GM18907 (cell line): Measurements from ENCODE around the gene ANGPTL4.
"Not testable (repeated sequence)": the region's sequence is repeated elsewhere in the genome, so short reads cannot be mapped to it uniquely, and the experiment has no call there.

Experiments
- ATAC-seq: cut with Tn5 transposase; IDR thresholded peaks from one replicate; pipeline ENCODE4 v1.9.1; 2021; ENCODE audit warnings: mild to moderate bottlenecking, moderate library complexity; ENCODE audit not compliant: unreplicated experiment

ANGPTL4 gene

DNA sequence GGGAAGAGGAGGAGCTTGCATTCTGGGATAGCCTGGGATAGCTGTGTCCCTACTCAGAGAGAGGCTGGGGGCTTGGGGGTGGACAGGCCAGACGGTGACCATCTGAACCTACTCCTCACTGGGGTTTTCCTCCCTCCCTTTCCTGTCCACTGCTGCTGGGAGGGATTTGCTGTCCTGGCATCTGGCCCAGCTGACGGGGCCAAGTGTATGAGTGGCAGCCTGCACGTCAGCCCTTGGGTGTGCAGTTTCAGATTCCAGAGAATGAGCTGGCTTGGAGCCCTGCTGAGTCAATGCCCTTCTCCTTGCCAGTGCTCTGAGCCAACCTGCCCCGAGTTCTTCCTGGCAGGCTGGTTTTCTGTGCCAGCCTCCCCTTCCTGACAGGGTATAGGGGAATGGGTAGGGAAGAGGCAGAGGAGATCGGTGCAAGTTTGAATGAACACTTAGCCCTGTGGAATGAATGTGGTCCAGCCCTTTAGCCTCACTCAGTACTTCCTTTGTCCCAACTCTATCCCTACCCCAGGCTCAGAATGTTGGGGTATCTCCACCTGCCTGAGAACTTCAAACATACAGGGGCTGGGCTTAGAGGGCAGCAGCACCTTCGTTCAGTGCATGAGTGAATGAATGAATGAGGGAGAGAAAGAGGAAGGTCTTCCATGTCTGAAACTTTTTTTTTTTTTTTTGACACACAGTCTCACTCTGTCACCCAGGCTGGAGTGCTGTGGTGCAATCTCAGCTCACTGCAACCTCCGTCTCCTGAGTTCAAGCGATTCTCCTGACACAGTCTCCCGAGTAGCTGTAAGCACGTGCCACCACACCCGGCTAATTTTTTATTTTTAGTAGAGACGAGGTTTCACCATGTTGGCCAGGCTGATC is 1.8 kb upstream of the ANGPTL4 start:
- no peak for ATAC-seq

DNA sequence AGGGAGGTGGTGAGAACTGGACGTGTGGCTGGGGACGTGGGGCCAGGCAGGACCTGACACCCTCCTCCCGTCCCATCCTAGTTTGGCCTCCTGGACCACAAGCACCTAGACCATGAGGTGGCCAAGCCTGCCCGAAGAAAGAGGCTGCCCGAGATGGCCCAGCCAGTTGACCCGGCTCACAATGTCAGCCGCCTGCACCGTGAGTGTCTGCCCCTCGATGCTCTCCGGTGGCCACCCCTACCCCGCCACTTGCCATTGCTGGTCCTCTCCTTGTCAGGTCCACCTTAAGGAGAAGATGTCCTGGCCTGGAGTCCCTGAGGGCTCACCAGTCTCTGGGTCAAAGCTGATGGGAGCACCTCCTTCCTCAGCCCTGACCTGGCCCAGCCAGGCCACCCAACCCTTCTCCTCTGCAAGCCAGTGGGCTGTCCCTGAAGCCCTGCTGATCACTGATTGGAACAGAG is 2.2 kb downstream of the ANGPTL4 start:
- no peak for ATAC-seq

DNA sequence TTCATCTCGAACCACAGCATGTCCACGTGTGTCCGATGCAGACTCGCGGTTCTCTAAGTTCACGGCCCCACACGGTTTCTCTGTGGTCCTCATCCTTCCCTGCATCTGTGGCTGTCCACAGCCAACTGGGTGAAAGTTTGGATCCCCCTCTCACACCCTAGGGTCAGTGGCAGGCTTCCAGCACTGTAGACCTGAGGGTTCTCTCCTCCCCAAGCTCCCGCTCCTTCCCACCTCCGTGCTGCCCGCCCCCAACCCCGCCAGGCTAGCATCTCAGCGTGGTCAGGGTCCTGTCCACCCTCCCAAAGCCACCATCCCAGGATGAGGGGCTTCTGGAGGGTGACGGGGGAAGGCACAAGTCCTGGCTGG is 3.0 kb downstream of the ANGPTL4 start:
- no peak for ATAC-seq

DNA sequence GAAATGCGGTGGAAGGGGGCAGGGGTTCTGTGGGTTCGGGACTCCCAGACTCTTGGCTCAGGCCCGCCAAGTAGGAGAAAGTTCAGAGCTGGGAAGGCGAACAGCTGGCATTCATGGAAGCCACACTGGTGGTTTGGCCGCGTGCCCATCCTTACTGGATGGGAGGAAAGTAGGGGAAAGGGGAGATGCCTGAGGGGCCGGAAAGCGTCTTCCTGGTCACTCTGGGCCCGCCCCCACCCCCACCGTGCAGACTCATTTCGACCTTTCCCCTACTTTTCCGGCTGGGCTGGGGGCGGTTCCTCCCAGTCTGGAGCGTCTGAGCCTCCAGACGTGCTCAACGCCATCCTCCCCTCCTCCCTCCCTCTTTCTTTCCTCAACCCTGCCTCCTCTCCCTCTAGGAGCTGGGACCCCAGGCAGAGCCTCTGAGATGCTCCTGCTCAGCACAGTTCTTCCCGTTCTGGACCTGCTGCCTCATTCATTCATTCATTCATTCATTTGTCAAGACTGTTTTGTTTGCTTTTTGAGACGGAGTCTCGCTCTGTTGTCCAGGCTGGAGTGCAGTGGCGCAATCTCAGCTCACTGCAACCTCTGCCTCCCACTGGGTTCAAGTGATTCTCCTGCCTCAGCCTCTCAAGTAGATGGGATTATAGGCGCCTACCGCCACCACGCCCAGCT is 3.5 kb downstream of the ANGPTL4 start:
- no peak for ATAC-seq

DNA sequence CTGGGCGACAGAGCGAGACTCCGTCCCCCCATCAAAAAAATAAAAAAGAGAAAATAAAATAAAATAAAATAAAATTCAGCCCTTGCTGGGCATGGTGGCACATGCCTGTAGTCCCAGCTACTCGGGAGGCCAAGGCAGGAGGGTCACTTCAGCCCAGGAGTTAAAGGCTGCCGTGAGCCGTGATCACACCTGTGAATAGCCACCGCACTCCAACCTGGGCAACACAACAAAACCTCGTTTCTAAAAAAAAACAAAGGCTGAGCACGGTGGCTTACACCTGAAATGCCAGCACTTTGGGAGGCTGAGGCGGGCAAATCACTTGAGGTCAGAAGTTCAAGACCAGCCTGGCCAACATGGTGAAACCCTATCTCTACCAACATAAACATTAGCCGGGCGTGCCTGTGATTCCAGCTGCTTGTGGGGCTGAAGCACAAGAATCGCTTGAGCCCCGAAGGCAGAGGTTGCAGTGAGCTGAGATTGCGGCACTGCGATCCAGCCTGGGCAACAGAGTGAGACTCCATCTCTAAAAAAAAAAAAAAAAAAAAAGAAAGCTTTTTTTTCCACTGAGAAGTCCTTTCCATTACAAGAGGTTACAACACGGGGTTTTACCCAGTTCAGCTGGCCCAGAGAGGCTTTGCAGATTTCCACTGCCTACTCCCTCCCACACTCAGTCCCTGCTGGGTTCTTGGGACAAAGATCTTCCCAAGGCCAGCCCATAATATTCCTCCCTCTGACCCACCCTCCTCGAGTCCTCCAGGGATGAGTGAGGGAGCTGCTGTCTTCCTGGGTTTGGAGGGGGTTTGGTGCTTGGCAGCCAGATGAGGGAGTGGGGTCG is 6.4 kb downstream of the ANGPTL4 start:
- no peak for ATAC-seq

DNA sequence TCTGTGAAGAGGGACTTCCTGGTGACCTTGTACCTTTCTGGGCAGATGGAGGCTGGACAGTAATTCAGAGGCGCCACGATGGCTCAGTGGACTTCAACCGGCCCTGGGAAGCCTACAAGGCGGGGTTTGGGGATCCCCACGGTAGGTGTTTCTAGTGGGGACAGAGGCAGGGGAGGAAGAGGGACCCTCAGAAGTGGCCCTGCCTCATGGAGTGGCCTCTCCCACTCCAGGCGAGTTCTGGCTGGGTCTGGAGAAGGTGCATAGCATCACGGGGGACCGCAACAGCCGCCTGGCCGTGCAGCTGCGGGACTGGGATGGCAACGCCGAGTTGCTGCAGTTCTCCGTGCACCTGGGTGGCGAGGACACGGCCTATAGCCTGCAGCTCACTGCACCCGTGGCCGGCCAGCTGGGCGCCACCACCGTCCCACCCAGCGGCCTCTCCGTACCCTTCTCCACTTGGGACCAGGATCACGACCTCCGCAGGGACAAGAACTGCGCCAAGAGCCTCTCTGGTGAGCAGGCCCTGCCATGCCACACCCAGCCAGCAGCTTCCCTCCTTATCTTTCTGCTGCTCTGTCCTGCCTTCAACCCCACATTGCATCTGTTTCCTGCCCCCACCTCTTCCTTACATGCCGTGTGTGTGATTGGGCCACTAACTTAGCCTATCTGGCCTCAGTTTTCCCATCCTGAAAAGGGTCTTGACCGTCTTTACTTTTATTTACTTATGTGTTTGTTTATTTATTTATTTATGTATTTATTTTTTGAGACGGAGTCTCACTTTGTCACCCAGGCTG is 7.3 kb downstream of the ANGPTL4 start:
- ATAC-seq = no peak

DNA sequence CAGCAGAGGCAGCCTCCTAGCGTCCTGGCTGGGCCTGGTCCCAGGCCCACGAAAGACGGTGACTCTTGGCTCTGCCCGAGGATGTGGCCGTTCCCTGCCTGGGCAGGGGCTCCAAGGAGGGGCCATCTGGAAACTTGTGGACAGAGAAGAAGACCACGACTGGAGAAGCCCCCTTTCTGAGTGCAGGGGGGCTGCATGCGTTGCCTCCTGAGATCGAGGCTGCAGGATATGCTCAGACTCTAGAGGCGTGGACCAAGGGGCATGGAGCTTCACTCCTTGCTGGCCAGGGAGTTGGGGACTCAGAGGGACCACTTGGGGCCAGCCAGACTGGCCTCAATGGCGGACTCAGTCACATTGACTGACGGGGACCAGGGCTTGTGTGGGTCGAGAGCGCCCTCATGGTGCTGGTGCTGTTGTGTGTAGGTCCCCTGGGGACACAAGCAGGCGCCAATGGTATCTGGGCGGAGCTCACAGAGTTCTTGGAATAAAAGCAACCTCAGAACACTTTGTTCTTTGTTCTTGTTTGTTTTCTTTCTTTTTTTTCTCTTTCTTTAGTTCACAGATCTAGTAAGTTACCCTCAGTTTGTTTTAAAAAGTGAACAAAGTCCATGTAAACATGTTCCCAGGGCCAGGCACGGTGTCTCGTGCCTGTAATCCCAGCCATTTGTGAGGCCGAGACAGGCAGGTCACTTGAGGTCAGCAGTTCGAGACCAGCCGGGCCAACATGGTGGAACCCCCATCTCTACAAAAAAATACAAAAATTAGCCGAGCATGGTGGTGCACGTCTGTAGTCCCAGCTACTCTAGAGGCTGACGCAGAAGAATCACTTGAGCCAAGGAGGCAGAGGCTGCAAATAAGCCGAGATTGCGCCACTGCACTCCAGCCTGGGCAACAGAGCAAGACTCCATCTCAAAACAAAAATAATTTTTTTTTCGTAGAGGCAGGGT is 10.2 kb downstream of the ANGPTL4 start:
- no peak for ATAC-seq

DNA sequence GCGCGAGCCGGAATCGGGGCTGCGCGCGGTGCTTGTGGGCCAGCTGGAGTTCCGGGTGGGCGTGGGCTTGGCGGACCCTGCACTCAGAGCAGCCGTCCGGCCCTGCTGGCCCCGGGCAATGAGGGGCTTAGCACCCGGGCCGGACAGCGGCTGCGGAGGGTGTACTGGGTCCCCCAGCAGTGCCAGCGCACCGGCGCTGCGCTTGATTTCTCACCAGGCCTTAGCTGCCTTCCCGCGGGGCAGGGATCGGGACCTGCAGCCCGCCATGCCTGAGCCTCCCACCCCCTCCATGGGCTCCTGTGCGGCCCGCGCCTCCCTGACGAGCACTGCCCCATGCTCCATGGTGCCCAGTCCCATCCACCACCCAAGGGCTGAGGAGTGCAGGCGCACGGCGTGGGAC is 11.8 kb downstream of the ANGPTL4 start:
- ATAC-seq = not testable (repeated sequence)

DNA sequence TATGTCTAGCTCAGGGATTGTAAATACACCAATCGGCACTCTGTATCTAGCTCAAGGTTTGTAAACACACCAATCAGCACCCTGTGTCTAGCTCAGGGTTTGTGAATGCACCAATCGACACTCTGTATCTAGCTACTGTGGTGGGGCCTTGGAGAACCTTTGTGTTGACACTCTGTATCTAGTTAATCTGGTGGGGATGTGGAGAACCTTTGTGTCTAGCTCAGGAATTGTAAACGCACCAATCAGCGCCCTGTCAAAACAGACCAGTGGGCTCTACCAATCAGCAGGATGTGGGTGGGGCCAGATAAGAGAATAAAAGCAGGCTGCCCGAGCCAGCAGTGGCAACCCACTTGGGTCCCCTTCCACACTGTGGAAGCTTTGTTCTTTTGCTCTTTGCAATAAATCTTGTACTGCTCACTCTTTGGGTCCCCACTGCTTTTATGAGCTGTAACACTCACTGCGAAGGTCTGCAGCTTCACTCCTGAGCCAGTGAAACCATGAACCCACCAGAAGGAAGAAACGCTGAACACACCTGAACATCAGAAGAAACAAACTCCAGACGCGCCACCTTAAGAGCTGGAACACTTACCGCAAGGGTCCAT is 12.5 kb downstream of the ANGPTL4 start:
- not testable (repeated sequence) for ATAC-seq

DNA sequence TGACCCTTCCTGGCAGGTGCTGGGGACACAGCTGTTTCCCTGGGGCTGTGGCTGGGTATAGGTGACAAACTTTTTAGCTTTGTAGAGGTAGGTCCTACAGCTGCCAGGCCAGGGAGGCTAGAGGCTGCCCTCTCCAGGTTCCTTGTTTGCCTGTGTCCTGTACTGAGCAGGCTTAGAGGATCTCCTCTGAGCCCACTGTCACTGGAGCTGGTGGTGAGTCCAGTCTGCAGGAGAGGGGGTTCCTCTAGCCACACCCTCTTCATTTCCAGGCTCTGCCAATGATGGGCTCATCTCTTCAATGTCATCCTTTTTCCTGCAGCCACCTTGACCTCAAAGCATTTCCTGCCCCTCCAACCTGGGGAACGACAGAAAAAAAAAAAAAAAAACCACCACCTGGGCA is 13.6 kb downstream of the ANGPTL4 start:
- no peak for ATAC-seq

DNA sequence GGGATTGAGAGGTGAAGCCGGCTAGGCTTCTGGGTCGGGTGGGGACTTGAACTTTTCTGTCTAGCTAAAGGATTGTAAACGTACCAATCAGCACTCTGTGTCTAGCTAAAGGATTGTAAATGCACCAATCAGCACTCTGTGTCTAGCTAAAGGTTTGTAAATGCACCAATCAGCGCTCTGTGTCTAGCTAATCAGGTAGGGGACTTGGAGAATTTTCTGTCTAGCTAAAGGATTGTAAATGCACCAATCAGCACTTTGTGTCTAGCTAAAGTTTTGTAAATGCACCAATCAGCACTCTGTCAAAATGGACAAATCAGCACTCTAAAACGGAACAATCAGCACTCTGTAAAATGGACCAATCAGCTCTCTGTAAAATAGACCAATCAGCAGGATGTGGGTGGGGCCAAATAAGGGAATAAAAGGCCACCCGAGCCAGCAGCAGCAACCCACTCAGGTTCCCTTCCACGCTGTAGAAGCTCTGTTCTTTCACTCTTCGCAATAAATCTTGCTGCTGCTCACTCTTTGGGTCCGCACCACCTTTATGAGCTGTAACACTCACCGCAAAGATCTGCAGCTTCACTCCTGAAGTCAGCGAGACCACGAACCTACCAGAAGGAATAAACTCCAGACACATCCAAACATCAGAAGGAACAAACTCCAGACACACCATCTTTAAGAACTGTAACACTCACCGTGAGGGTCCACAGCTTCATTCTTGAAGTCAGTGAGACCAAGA is 15.4 kb downstream of the ANGPTL4 start:
- ATAC-seq = not testable (repeated sequence)

DNA sequence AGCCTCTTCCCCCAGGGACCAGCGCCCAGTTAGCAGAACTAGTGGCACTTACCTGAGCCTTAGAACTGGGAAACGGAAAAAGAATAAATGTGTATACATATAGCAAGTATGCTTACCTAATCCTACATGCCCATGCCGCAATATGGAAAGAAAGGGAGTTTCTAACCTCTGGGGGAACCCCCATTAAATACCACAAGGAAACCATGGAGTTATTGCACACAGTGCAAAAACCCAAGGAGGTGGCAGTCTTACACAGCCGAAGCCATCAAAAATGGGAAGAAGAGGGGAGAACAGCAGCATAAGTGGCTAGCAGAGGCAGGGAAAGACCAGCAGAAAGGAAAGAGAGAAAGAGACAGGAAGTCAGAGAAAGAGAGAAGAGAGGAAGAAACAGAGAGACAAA is 20.6 kb downstream of the ANGPTL4 start:
- not testable (repeated sequence) for ATAC-seq

DNA sequence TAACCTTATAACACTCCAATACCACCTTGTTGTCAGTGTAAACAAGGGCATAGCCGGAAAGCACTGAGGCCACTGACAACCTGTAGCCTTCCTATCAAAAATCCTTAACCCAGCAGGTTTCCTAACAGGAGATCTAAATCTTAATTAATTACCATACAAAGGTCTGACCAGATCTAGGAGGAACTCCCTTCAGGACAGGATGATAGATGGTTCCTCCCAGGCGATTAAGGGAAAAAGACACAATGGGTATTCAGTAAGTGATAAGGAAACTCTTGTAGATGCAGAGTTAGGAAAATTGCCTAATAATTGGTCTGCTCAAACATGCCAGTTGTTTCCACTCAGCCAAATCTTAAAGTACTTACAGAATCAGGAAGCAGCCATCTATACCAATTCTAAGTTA is 21.1 kb downstream of the ANGPTL4 start:
- not testable (repeated sequence) for ATAC-seq

DNA sequence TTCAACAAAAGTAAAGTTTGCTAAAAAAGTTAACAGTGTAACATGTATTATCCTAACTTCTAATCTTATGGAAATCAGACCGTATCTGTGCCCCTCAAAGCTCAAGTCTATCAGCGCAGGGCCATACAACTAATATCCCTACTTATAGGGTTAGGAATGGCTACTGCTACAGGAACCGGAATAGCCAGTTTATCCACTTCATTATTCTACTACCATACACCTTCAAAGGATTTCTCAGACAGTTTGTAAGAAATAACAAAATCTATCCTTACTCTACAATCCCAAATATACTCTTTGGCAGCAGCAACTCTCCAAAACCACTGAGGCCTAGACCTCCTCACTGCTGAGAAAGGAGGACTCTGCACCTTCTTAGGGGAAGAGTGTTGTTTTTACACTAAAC is 21.6 kb downstream of the ANGPTL4 start:
- not testable (repeated sequence) for ATAC-seq

DNA sequence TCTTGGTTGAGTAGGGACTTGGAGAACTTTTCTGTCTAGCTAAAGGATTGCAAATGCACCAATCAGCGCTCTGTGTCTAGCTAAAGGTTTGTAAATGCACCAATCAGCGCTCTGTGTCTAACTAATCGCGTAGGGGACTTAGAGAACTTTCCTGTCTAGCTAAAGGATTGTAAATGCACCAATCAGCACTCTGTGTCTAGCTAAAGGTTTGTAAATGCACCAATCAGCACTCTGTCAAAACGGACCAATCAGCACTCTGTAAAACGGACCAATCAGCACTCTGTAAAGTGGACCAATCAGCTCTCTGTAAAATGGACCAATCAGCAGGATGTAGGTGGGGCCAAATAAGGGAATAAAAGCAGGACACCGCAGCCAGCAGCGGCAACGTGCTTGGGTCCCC is 22.5 kb downstream of the ANGPTL4 start:
- not testable (repeated sequence) for ATAC-seq

DNA sequence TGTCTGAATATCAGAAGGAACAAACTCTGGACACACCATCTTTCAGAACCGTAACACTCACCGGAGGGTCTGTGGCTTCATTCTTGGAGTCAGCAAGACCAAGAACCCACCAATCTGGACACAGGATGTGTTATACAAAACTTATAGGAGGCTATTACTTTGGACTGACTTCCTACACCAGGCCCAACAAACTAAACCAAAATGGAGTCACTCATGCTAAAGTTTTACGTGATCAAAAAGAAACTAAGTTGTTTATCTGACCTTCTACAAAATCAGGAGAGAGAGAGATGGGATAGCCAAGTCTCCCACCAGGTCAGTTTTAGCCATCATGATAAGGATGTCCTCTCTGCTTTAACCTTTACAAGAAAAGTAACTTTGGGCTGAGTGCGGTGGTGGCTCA is 23.0 kb downstream of the ANGPTL4 start:
- no peak for ATAC-seq

DNA sequence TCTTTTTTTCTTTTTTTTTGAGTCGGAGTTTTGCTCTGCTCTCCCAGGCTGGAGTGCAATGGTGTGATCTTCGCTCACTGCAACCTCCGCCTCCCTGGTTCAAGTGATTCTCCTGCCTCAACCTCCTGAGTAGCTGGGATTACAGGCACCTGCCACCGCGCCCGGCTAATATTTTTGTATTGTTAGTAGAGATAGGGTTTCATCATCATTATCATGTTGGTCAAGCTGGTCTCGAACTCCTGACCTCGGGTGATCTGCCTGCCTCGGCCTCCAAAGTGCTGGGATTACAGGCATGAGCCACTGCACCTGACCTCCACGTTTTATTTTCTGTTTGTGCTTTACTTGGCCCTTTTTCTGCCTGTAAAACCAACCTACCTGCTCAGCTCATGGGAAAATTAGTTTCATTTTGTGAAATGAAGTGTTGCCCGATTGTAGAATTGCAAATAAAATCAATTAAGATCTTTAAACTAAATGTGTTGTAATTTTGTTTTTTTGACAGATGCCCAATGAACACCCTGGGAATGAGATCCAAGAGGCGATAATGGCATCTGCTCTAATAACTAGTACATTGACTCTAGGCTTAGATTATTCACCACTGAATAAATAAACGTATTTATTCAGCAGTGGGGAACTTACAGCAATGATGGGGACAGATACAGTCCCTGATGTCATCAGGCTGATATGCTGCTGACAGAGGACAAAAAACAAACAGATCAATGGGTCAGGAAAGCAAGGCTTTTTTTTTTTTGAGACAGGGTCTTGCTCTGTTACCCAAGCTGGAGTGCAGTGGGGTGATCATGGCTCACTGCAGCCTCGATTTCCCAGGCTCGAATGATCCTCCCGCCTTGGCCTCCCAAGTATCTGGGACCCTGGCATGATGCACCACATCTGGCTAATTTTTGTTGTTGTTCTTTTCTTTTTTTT is 24.0 kb downstream of the ANGPTL4 start:
- no peak for ATAC-seq
